ENCODE data around the gene FGFRL1.

FGFRL1 gene

GRCh38 chr4:1018147-1019020 is 7.0 kb downstream of the FGFRL1 start:
- H3K4me3 ChIP-seq (ENCODE audit: low read length), result no peak overlapping the region

GRCh38 chr4:1019320-1019719 is 7.9 kb downstream of the FGFRL1 start:
- TF ChIP-seq CTCF (conservative IDR thresholded peaks at IDR 0.05; ENCODE audit: low read depth, low read length), result no peak
- no peak overlapping the region for H3K4me3 ChIP-seq (ENCODE audit: low read length)
- DNase-seq (ENCODE audit: low read depth), result no peak

More at GRCh38 chr4:1018147-1019020, 7.0 kb downstream of the FGFRL1 start:
- no peak for TF ChIP-seq CTCF (conservative IDR thresholded peaks at IDR 0.05; ENCODE audit: low read depth, low read length)
- DNase-seq (ENCODE audit: low read depth), result no peak

- DNase-seq (ENCODE audit: low read depth), result no peak
- TF ChIP-seq CTCF (conservative IDR thresholded peaks at IDR 0.05; ENCODE audit: low read depth, low read length), result no peak
- no peak overlapping the region for H3K4me3 ChIP-seq (ENCODE audit: low read length)
These were observed 8.5 kb downstream of the FGFRL1 start for GRCh38 chr4:1019729-1020470.

GRCh38 chr4:1021386-1022050 is 10.1 kb downstream of the FGFRL1 start:
- no peak for TF ChIP-seq CTCF (conservative IDR thresholded peaks at IDR 0.05; ENCODE audit: low read depth, low read length)
- H3K4me3 ChIP-seq (ENCODE audit: low read length), result no peak overlapping the region
- DNase-seq (ENCODE audit: low read depth), result no peak

- TF ChIP-seq CTCF (conservative IDR thresholded peaks at IDR 0.05; ENCODE audit: low read depth, low read length), result no peak
- no peak for DNase-seq (ENCODE audit: low read depth)
- H3K4me3 ChIP-seq (ENCODE audit: low read length), result no peak overlapping the region
These were observed 10.8 kb downstream of the FGFRL1 start for GRCh38 chr4:1022051-1022738.

GRCh38 chr4:1022739-1023066 is 11.3 kb downstream of the FGFRL1 start:
- TF ChIP-seq CTCF (conservative IDR thresholded peaks at IDR 0.05; ENCODE audit: low read depth, low read length), result no peak
- no peak for DNase-seq (ENCODE audit: low read depth)
- H3K4me3 ChIP-seq (ENCODE audit: low read length), result no peak overlapping the region

Data from retinal pigment epithelial cell (primary cell).